Subcutaneous adipose tissue (tissue), 4 donors: ENCODE results near the gene KCNS1. TPM values are rescaled to one million over a fixed set of nuclear protein-coding genes. Genes with fewer than 3 reads are reported as not detected.

ENCODE experiments used
- CTCF ChIP-seq: fragments of 450-650 bp; IDR thresholded peaks from one replicate; pipeline ENCODE4 v1.5.1; 2016; ENCODE audit warnings: low read depth, mild to moderate bottlenecking, control low read depth, antibody characterized with exemption, moderate library complexity
- total RNA-seq, 4 donors: library from RNA; depleted of rRNA; stranded (reverse); fragments of >200 nt; gene quantifications; one replicate each; pipeline ENCODE4 v1.1.0, GENCODE V29; 2016

The KCNS1 gene
- total RNA-seq, 4 donors from 2014 or later: not detected

GRCh38 chr20:45095805-45096238 lies 5.1 kb downstream of the KCNS1 start:
- no peak for TF ChIP-seq CTCF

- no peak for TF ChIP-seq CTCF
Observed at GRCh38 chr20:45094864-45095574, 5.9 kb downstream of the KCNS1 start.

- TF ChIP-seq CTCF: no peak
Observed at GRCh38 chr20:45094201-45094600, 6.7 kb downstream of the KCNS1 start.

- no peak for TF ChIP-seq CTCF
Observed at GRCh38 chr20:45092898-45093297, 8.0 kb downstream of the KCNS1 start.

- TF ChIP-seq CTCF: no peak
Observed at GRCh38 chr20:45091366-45091765, 9.6 kb downstream of the KCNS1 start.

GRCh38 chr20:45090481-45090880 lies 10.4 kb downstream of the KCNS1 start:
- no peak for TF ChIP-seq CTCF

- no peak for TF ChIP-seq CTCF
Observed at GRCh38 chr20:45088247-45088646, 12.7 kb downstream of the KCNS1 start.
